Measurements from ENCODE around the gene FAM151B. TPM values are rescaled to one million over a fixed set of nuclear protein-coding genes. Genes with fewer than 3 reads are reported as not detected.

The FAM151B gene
- total and polyA plus RNA-seq, 2 experiments from 2014 or later = 0.55 TPM; not detected in 1

GRCh38 chr5:80577707-80578106 is 89.8 kb downstream of the FAM151B start:
- H3K36me3 Mint-ChIP-seq (ENCODE audit: low read depth) = no peaks in the 10 kb centered on the region
- no peaks in the 10 kb centered on the region for H3K4me1 ChIP-seq (ENCODE audit: insufficient read depth)
- H3K9me2 ChIP-seq (ENCODE audit: insufficient read depth) = no peaks in the 10 kb centered on the region; the same call in 1 of the 2 replicates
- H3K4me3 Mint-ChIP-seq = no peak overlapping the region
- ATAC-seq = peak; percentile 48
- peak overlapping the region; percentile 21; the same call in 1 of the 2 replicates for H2AFZ ChIP-seq
- peaks cover 6% of the 10 kb centered on the region for H3K27me3 Mint-ChIP-seq (ENCODE audit: insufficient read depth, low read depth, poor library complexity)
- H3F3A ChIP-seq (replicated peaks; ENCODE audit: low read depth) = no peaks in the 10 kb centered on the region
- no peaks in the 10 kb centered on the region; the same call in 2 of the 3 replicates for H3K9me3 Mint-ChIP-seq
- H3K4me2 ChIP-seq = no peak overlapping the region
- no peak overlapping the region for H3K27ac Mint-ChIP-seq
- no peak overlapping the region for H3K27ac ChIP-seq (ENCODE audit: low read depth)
- TF ChIP-seq, protein P1, sequence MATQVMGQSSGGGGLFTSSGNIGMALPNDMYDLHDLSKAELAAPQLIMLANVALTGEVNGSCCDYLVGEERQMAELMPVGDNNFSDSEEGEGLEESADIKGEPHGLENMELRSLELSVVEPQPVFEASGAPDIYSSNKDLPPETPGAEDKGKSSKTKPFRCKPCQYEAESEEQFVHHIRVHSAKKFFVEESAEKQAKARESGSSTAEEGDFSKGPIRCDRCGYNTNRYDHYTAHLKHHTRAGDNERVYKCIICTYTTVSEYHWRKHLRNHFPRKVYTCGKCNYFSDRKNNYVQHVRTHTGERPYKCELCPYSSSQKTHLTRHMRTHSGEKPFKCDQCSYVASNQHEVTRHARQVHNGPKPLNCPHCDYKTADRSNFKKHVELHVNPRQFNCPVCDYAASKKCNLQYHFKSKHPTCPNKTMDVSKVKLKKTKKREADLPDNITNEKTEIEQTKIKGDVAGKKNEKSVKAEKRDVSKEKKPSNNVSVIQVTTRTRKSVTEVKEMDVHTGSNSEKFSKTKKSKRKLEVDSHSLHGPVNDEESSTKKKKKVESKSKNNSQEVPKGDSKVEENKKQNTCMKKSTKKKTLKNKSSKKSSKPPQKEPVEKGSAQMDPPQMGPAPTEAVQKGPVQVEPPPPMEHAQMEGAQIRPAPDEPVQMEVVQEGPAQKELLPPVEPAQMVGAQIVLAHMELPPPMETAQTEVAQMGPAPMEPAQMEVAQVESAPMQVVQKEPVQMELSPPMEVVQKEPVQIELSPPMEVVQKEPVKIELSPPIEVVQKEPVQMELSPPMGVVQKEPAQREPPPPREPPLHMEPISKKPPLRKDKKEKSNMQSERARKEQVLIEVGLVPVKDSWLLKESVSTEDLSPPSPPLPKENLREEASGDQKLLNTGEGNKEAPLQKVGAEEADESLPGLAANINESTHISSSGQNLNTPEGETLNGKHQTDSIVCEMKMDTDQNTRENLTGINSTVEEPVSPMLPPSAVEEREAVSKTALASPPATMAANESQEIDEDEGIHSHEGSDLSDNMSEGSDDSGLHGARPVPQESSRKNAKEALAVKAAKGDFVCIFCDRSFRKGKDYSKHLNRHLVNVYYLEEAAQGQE (IDR thresholded peaks at IDR 0.05; ENCODE audit: unreplicated experiment) = no peak
- TF ChIP-seq EZH2phosphoT487 (IDR thresholded peaks at IDR 0.05; ENCODE audit: unreplicated experiment) (no peak), ZNF462 (CRISPR knock-in tag; IDR thresholded peaks at IDR 0.05) (no peak), ZNF114 (CRISPR knock-in tag; IDR thresholded peaks at IDR 0.05) (no peak), NANOG (IDR thresholded peaks at IDR 0.05; ENCODE audit: borderline replicate concordance) (no peak), CREB1 (CRISPR knock-in tag; IDR thresholded peaks at IDR 0.05; ENCODE audit: low read depth) (no peak)
- TF ChIP-seq, protein P2, sequence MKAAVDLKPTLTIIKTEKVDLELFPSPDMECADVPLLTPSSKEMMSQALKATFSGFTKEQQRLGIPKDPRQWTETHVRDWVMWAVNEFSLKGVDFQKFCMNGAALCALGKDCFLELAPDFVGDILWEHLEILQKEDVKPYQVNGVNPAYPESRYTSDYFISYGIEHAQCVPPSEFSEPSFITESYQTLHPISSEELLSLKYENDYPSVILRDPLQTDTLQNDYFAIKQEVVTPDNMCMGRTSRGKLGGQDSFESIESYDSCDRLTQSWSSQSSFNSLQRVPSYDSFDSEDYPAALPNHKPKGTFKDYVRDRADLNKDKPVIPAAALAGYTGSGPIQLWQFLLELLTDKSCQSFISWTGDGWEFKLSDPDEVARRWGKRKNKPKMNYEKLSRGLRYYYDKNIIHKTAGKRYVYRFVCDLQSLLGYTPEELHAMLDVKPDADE (IDR thresholded peaks at IDR 0.05) = no peak
- H3K79me2 ChIP-seq (replicated peaks; ENCODE audit: insufficient read depth) = no peaks in the 10 kb centered on the region
- H3K36me3 ChIP-seq (ENCODE audit: insufficient read depth) = no peaks in the 10 kb centered on the region
- H3K4me3 ChIP-seq = no peak overlapping the region
- no peak for DNase-seq (ENCODE audit: low spot score)
- no peaks in the 10 kb centered on the region for H3K27me3 ChIP-seq (ENCODE audit: insufficient read depth)
- H3K4me1 Mint-ChIP-seq = no peaks in the 10 kb centered on the region; the same call in 2 of the 3 replicates
- H4K20me1 ChIP-seq (replicated peaks; ENCODE audit: insufficient read depth) = no peaks in the 10 kb centered on the region

Data from GM23338 (cell line).